GM21717 (cell line): Measurements from ENCODE around the gene SPECC1L.
"Not testable (repeated sequence)": the region's sequence is repeated elsewhere in the genome, so short reads cannot be mapped to it uniquely, and the experiment has no call there.

Experiments
- ATAC-seq: cut with Tn5 transposase; IDR thresholded peaks from one replicate; pipeline ENCODE4 v1.9.1; 2021; ENCODE audit warnings: mild to moderate bottlenecking, moderate library complexity; ENCODE audit not compliant: unreplicated experiment

Gene SPECC1L

DNA sequence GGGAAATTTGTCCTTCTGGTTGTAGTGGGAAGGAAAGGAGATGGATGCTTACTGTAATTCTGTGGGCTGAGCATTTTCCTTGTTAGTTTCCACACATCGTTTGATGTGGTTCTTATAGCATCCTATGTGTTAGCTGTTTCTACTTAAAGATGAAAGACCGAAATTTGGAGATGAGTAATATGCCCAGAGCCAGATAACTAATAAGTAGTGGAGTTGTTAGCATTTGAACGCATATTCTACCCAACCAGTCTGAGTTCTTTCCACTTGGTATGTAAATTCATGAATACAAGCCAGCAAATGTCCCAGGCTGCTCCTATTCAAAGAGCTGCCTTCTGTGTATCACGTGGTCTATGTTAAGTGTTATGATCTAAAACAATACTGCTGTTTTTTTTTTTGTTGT lies 14.6 kb downstream of the SPECC1L start:
- ATAC-seq: no peak

DNA sequence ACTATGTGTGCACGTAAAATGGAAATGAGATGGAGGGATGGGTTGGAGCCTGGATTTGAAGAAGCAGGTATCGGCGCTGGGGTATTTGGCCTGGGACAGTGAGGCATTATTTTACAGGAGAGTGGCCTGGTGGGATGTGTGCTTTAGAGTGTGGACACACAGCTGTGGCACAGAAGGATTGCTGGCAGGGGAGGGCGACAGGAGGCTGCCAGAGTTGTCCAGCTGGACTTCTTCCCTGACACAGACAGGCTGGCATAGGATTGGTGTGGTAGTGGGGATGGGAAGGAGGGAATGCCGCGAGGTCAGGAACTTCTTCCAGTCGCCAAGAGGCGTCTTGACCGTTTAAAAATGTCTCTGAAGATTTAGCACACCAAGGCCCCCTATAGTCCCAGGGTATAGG lies 16.6 kb downstream of the SPECC1L start:
- not testable (repeated sequence) for ATAC-seq

DNA sequence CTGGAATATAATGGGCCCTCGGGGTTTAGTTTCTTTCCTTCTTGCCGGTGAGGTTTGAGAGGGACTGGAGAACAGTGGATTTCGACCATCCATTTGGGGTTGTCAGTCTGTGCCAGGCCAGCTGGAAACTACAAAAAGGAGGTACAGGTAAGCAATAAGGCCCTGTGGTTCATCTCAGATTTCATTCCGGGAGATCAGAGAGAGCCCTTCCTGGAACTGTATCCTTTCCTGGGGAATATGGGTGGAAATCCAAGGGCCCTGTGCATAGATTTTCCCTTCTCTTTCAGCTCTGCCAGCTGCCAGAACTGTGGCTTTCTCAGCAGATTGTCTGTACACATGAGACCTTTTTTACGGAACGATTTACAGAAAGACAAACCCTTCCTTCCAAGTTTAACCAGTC lies 17.2 kb downstream of the SPECC1L start:
- not testable (repeated sequence) for ATAC-seq

DNA sequence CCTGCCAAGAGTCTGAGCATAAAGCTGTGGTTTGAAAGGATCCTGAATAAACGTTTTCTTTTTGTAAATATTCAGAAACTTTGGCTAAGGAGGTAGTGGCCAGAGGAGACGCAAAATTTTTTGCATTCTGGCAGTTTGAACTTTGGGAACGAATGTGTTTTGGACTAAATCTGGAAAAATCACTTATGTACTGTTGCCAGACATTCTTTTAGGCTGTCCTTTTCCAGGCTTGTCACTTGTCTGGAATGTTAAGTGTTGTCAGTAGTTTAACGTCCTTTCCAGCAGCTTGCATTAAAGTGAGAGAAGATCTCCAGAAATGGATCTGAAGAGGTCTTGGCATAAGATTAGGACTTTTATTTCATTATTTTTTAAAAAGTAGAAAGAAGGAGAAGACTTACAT lies 18.5 kb downstream of the SPECC1L start:
- ATAC-seq: no peak

GRCh38 chr22:24289741-24290163 lies 19.1 kb downstream of the SPECC1L start:
- ATAC-seq: no peak

DNA sequence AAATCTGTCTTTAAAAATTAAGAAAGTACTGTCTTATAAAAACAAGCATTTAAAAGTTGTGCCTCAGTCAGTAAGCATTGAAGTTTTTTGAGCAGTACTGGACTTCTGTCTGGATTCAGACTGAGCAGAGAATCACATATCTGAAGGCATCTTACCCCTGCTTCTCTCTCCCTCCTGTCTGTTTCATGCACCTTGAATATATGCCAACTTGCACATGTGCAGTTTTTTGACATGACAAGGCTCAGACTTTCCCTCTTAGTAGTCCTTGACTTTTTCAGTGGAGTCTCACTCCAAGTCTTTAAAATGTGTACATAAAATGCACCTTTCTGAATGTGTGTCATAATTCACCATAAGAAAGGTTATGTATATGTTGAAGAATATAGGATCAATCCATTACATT lies 19.8 kb downstream of the SPECC1L start:
- ATAC-seq: no peak

DNA sequence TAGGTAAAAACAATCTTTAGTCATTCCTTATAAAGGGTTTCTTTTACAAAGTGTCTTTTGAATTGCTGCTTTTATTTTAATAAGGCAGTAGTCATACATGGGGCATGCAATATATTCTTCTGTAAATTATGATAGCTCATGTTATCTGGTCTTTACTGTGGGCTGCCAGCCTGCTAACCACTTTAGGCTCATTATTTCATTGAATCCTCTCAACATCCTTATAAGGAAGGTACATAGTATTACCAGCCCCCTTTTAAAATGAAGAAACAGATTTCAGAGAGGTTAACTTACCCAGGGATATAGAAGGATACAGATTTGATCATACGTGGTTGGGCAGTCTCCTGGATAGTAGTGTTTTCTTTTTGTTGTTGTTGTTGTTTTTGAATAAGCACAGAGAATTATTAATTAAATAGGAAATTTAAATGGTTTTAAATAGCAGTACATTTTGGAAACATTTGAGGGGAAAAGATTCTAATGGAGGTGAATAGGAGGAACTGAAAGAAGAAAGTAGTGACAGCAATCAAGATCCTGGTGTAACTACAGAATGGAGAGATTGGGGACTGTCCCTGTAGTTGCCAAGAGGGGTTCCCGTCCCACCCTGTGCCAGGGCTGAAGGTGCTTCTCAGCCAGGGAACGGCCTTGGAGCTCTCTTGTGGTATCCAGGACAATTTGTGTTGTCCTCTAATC lies 21.0 kb downstream of the SPECC1L start:
- no peak for ATAC-seq

DNA sequence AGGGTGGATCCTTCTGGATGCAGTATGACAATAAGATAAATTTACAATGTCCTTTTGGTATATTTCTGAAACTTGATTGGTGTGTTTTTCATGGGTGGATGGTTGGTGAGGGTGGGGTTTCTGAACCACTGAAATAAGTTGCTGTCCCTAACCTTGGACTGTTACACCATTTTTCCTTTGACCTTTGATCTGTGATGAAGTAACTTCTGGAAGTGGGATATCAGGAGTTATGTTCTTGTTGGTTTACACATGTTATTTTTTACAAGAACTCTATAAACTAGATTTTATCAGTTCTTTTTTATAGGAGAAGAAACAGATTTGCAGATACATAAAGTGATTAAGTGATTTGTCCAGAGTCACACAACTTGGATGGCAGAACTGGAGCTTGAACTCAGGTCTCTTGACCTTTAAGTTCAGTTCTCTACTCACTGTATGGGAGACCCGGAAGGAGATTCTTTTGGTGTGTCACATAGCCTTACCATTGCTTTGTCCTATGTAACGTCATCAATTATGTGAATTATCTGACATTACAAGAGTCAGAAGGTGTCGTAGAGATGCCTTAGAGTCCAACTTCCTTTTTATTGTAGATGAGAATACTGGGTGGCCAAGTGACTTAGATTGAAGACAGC lies 21.7 kb downstream of the SPECC1L start:
- ATAC-seq: not testable (repeated sequence)

GRCh38 chr22:24294913-24295312 lies 24.3 kb downstream of the SPECC1L start:
- ATAC-seq: not testable (repeated sequence)

- ATAC-seq: not testable (repeated sequence)
These were observed 28.0 kb downstream of the SPECC1L start for GRCh38 chr22:24298497-24299155.

DNA sequence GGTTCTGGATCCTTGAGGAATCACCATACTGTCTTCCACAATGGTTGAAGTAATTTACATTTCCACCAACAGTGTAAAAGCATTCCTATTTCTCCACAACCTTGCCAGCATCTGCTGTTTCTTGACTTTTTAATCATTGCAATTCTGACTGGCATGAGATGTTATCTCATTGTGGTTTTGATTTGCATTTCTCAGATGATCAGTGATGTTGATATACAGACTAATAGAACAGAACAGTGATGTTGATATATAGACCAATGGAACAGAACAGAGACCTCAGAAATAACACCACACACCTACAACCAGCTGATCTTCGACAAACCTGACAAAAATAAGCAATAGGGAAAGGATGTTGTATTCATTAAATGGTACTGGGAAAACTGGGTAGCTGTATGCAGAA lies 29.9 kb downstream of the SPECC1L start:
- ATAC-seq: not testable (repeated sequence)

- ATAC-seq: no peak
These were observed 32.0 kb downstream of the SPECC1L start for GRCh38 chr22:24302591-24302990.

DNA sequence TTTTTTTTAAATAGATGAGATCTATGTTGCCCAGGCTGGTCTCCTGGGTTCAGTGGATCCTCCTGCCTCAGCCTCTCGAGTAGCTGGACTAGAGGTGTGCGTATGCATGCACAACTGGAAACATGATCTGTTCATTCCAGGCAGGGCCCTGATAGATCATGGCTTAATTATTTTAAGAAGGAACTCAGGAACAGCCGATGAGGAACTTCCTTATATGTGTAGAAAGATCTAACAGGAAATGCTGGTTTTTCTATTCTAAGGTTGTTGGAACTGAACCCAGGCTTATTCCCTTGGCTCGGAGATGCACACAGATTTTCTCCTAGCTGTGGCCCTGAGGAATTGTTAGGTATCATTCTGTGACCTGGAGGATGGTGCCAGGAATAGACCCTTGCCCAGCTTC lies 32.4 kb downstream of the SPECC1L start:
- ATAC-seq: no peak

- no peak for ATAC-seq
These were observed 33.5 kb downstream of the SPECC1L start for GRCh38 chr22:24304062-24304675.

GRCh38 chr22:24305260-24305692 lies 34.6 kb downstream of the SPECC1L start:
- ATAC-seq: no peak

DNA sequence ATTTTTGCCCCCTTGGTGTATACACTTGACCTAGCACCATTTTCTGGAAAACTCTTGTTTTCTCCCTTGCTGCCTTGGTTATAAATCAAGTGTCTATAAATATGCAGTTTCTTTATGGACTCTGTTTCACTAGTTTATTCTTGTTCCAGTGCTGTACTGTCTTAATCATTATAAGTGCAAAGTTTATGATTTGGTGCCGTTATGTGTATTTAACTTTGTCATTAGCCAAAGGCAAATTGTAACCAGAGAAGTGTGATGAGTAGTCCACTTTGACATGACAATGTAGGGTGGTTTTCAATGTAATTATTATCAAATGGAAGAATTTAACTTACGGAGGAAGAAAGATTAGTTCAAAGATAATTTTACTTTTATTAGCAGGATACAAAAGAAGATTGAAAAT lies 40.3 kb downstream of the SPECC1L start:
- ATAC-seq: no peak

GRCh38 chr22:24315367-24315966 lies 44.8 kb downstream of the SPECC1L start:
- no peak for ATAC-seq

GRCh38 chr22:24316264-24316663 lies 45.6 kb downstream of the SPECC1L start:
- not testable (repeated sequence) for ATAC-seq

DNA sequence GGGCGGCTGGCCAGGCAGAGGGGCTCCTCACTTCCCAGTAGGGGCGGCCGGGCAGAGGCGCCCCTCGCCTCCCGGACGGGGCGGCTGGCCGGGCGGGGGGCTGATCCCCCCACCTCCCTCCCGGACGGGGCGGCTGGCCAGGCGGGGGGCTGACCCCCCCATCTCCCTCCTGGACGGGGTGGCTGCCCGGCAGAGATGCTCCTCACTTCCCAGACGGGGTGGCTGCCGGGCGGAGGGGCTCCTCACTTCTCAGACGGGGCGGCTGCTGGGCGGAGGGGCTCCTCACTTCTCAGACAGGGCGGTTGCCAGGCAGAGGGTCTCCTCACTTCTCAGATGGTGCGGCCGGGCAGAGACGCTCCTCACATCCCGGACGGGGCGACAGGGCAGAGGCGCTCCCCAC lies 46.9 kb downstream of the SPECC1L start:
- not testable (repeated sequence) for ATAC-seq

DNA sequence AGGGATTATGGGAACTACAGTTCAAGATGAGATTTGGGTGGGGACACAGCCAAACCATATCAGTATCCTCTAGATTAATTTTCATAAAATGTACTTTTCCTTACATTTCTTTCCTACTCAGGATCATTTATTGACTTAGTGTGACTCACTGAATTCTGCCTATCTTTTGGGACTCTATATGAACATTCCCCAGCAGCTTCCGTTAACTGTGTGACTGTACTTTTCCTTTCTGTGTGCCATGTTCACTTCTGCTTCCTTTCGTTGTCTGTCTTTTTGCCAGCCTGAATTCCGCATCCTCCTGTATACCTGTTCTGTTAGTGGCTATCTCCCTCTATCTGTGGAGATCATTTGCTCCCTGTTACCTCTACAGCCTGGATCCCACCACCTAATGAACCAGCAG lies 48.8 kb downstream of the SPECC1L start:
- no peak for ATAC-seq

DNA sequence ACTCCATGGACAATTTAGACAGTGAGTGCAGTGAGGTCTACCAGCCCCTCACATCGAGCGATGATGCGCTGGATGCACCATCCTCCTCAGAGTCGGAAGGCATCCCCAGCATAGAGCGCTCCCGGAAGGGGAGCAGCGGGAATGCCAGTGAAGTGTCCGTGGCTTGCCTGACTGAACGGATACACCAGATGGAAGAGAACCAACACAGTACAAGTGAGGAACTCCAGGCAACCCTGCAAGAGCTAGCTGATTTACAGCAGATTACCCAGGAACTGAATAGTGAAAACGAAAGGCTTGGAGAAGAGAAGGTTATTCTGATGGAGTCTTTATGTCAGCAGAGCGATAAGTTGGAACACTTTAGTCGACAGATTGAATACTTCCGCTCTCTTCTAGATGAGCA lies 51.4 kb downstream of the SPECC1L start:
- ATAC-seq: no peak
